ENCODE results near the gene CHRM5. TPM values are rescaled to one million over a fixed set of nuclear protein-coding genes. Genes with fewer than 3 reads are reported as not detected.

CHRM5 gene
- total and polyA plus RNA-seq, 9 of the 15 experiments (the other 6 are each of a cell fraction or from before 2014, with no cell fraction given): not detected

DNA sequence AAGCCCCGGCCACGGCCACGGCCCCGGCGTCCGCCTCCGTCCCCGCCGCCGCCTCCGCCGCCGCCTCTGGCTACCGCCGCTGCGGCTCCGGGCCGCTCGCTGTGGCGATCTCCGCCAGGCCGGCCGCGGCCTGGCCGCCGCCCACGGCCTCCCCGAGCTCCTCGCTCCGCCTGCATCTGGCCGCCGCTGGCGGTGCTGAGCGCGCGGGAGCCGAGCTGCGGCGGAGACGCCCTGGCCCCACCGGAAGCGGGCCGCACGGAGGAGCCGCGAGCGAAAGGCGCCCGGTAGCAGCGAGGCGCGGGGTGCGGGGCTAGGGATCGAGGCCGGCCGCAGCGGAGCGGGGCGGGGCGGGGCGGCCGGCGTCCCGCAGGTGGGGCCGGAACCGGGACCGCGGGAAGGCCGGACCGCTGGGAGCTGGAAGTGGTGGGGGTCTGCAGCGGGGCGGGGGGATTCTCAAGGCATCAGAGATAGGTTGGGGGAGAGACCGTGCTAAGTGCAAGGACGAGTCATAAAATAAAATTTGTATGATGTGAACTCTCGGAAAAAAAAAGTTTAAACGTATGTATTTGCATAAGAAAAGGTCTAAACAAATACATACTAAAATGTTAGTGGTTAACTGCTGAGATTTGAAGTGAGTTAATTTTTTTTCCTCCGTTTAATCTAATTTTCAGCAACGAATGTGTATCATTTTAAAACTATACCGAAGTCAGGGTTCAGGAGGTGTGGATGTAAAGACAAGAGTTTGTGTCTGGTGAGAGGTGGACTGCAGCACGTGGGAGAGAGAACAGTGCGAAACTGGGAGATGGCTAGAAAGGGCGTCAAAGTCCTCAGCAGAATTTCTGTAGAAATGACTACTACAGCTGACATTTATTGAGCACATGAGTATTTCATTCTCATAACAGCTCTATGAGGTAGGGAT is 70.8 kb downstream of the CHRM5 start, which contains the start of gene AVEN (continued):
- TF ChIP-seq, protein P1, sequence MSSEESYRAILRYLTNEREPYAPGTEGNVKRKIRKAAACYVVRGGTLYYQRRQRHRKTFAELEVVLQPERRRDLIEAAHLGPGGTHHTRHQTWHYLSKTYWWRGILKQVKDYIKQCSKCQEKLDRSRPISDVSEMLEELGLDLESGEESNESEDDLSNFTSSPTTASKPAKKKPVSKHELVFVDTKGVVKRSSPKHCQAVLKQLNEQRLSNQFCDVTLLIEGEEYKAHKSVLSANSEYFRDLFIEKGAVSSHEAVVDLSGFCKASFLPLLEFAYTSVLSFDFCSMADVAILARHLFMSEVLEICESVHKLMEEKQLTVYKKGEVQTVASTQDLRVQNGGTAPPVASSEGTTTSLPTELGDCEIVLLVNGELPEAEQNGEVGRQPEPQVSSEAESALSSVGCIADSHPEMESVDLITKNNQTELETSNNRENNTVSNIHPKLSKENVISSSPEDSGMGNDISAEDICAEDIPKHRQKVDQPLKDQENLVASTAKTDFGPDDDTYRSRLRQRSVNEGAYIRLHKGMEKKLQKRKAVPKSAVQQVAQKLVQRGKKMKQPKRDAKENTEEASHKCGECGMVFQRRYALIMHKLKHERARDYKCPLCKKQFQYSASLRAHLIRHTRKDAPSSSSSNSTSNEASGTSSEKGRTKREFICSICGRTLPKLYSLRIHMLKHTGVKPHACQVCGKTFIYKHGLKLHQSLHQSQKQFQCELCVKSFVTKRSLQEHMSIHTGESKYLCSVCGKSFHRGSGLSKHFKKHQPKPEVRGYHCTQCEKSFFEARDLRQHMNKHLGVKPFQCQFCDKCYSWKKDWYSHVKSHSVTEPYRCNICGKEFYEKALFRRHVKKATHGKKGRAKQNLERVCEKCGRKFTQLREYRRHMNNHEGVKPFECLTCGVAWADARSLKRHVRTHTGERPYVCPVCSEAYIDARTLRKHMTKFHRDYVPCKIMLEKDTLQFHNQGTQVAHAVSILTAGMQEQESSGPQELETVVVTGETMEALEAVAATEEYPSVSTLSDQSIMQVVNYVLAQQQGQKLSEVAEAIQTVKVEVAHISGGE (CRISPR knock-in tag; IDR thresholded peaks at IDR 0.05): peak in 1 of 3 experiments; percentile 50; a peak in 1 of 6 replicates
- TF ChIP-seq HNRNPLL (IDR thresholded peaks at IDR 0.05; ENCODE audit: low read depth, low read length, poor library complexity, severe bottlenecking) (peak; percentile 58), BRCA1 (IDR thresholded peaks at IDR 0.05) (no peak), BRCA1 (CRISPR knock-in tag; IDR thresholded peaks at IDR 0.05) (no peak), PHF8 (IDR thresholded peaks at IDR 0.05; ENCODE audit: borderline replicate concordance, low read length) (peak; percentile 50; the same call in 1 of the 2 replicates), CHD1 (IDR thresholded peaks at IDR 0.05; ENCODE audit: low read length) (peak; percentile 43), RB1 (IDR thresholded peaks at IDR 0.05; ENCODE audit: low read depth) (peak; percentile 50; the same call in 1 of the 2 replicates), GABPA (tag; conservative IDR thresholded peaks at IDR 0.05; ENCODE audit: low read depth) (peak; percentile 82), UBTF (IDR thresholded peaks at IDR 0.05; ENCODE audit: borderline replicate concordance in 1 of 2, low read depth in 2 of 2, low read length in 2 of 2) (peak; percentile 92 to 95), E2F6 (IDR thresholded peaks at IDR 0.05; ENCODE audit: borderline replicate concordance in 1 of 2, extremely low read depth in 1 of 2, insufficient read depth in 1 of 2, insufficient read length in 1 of 2, low read depth in 1 of 2, low read length in 1 of 2, poor library complexity in 1 of 2, severe bottlenecking in 1 of 2) (peak in 1 of 2 experiments; percentile 93), ZBTB1 (CRISPR knock-in tag; IDR thresholded peaks at IDR 0.05; ENCODE audit: borderline replicate concordance, low read depth) (0 out of 2 replicates have a peak, but pooled peaks have one; percentile 82), CBX2 (IDR thresholded peaks at IDR 0.05; ENCODE audit: insufficient read depth, low read length, poor library complexity, severe bottlenecking) (peak; percentile 72), POLR2G (IDR thresholded peaks at IDR 0.05; ENCODE audit: low read depth, low read length) (peak; percentile 80)
- TF ChIP-seq, protein P2, sequence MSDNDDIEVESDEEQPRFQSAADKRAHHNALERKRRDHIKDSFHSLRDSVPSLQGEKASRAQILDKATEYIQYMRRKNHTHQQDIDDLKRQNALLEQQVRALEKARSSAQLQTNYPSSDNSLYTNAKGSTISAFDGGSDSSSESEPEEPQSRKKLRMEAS (CRISPR knock-in tag; IDR thresholded peaks at IDR 0.05): peak; percentile 15; the same call in 1 of the 2 replicates
- TF ChIP-seq, protein P3, sequence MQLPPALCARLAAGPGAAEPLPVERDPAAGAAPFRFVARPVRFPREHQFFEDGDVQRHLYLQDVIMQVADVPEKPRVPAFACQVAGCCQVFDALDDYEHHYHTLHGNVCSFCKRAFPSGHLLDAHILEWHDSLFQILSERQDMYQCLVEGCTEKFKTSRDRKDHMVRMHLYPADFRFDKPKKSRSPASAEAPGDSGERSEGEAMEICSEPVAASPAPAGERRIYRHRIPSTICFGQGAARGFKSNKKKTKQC (CRISPR knock-in tag; IDR thresholded peaks at IDR 0.05): 0 out of 2 replicates have a peak, but pooled peaks have one; percentile 46

Measured in K562 (cell line).